NCI-H1694 treated with DMSO at 0.1 percent for 48 hours (cell line): Measurements from ENCODE around the gene ATG101.
"Not testable (repeated sequence)": the region's sequence is repeated elsewhere in the genome, so short reads cannot be mapped to it uniquely, and the experiment has no call there.

Source experiments
- DNase-seq: peaks from one replicate; lab custom pipeline; 2025; lab: John Stamatoyannopoulos, UW

Gene ATG101

DNA sequence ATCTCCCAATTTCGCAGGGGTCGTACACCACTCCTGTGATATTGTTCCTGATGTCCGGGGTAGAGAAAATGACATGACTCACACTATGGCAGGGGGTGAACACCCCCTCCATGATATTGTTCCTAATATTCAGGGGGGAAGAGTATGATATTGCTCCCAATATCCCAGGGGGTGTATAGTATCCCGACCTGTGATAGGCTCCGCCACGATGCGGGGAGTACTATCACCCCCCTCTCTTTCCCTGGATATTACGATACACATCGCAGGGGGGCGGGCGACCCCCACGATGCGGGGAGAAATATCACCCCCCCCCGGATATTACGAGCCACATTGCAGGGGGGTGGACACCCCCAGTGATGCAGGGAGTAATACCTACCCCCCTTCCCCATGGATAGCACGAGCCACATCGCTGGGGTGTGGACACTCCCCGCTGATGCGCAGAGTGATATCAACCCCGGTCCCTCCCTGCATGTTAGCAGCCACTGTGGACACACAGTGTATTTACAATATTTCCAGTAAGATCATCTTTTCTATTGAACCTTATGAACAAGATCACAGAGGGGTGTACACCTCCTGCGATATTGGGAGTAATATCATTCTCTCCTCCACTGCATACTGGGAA lies 27.4 kb downstream of the ATG101 start:
- DNase-seq = no peak

DNA sequence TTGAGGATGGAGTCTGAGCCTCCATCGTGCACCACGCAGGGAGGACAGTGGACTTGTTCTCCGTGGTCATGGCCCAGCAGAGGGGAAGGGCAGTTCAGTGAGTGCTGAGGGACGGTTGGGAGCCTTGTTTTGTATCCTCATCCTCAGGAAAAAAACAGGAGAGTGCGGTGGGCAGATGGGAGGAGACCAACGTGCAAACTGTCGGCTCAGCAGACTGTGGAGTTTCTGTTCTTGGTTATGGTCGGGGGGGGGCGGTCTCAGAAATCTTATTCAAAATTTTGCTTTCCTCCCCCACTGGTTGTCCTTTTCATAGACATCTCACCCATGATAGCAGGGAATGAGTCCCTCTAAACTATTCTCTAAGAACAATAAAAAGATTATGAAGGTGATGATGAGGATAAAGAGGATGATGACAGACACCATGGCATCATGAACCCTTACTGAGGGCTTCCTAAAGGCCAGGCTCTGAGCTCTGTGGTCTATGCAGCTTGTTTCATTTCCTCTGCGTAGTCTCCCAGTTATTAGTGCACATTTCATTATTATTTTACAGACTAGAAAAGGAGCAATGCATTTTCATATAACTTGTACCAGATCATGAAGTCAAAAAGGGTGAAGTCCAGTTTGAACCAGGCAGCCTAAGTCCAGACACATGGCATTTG lies 34.8 kb downstream of the ATG101 start:
- not testable (repeated sequence) for DNase-seq

DNA sequence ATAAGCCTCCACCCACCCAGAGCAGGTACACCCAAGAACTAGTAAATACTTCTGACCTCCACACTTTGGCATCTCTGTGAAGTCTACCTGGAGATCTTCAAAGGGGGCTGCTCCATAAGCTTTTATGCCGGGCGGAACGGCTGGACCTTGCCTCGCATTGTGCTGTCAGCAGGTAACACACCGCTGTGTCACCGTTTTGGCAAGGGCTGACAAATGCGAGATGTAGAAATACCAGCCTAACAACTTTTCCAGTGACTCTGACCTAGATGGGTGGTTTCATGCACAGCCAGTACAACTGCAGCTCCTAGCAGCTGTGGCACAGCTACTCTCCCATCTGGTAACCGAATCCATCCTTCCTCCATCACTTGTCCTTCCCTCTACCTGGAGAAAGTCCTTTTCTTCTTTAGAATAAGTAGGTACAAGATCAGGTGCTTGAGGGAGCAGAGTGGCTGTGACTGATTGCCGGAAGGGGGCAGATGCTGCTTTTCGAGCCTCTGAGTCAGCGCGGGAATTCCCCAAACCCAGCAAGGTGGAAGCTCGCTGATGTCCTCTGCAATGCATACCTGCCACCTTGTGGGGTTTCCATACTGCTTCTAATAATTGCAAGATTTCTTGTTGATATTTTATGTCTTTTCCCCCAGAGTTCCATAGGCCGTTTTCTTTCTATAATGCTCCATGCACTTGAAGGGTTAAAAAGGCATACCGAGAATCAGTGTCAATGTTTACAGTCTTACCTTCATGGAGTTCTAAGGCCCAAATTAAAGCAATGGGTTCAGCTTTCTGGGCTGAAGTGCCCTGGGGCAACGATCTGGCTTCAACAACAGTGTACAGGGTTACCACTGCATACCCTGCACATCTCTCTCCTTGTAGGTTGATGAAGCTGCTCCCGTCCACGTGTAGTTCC lies 46.7 kb downstream of the ATG101 start:
- not testable (repeated sequence) for DNase-seq

DNA sequence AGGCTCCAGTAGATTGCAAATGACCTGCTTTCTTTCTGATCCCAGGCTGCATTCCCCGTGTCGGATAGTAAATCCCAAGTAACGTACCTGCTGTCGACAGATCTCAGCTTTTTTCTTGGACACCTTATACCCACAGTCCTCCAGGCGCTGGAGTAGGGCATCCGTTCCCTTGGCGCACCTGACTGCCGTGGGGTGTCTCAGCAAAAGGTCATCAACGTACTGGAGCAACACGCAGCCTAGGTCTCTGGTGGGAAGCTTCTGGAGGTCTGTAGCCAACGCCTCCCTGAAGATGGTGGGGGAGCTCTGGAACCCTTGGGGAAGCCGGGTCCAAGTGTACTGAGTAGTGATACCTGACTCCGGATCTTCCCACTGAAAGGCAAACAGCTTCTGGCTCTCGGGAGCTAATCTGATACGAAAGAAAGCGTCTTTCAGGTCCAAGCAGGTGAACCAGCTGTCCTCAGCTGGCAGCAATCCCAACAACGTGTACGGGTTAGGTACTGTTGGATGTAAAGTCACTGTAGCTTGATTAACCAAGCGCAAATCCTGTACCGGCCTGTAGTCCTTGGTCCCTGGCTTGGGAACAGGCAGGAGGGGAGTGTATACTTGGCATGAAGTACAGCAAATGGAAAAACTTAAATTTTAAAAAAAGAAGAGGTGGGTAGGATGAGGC lies 48.2 kb downstream of the ATG101 start:
- DNase-seq = not testable (repeated sequence)

DNA sequence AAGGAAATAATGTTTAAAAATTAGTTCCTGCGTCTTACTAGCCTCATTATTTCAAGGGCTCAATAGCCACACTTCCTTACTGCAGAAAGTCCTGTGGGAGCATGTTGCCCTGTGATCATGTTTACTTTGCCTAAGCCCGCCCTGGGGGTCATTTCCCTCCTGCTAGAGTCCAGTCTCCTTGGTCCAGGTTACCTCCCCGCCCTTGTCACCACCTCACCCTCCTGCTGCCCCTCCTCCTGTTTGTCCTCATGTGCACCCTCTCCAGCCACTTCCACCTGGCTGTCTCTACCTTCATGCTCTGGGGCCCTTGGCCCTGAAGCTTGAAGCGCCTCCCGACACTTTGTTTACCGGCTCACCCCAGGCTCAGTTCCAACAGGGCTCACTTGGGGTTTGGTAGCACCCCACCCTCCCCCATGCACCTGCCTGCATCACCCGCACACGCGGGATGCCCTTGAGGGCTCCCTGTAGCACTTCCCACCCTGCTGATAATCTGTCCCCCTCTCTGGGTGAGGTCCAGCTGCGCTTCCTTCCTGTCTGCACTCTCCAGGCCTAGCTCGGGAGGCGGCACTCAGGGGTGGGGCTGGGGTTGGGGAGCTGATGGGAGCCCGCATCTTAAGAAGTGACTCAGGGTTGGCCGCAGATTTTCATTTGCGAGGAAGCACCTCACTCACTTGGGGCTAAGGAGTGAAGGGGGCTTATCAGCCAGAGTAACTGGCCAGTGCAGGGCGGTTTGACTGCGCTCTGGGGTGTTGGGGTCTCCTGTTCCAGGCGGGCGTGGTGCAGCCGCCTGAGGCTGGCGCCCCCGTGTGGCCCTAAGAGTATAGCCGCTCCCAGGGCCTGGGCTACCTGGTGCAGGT lies 49.8 kb downstream of the ATG101 start:
- DNase-seq = peak; percentile 7

DNA sequence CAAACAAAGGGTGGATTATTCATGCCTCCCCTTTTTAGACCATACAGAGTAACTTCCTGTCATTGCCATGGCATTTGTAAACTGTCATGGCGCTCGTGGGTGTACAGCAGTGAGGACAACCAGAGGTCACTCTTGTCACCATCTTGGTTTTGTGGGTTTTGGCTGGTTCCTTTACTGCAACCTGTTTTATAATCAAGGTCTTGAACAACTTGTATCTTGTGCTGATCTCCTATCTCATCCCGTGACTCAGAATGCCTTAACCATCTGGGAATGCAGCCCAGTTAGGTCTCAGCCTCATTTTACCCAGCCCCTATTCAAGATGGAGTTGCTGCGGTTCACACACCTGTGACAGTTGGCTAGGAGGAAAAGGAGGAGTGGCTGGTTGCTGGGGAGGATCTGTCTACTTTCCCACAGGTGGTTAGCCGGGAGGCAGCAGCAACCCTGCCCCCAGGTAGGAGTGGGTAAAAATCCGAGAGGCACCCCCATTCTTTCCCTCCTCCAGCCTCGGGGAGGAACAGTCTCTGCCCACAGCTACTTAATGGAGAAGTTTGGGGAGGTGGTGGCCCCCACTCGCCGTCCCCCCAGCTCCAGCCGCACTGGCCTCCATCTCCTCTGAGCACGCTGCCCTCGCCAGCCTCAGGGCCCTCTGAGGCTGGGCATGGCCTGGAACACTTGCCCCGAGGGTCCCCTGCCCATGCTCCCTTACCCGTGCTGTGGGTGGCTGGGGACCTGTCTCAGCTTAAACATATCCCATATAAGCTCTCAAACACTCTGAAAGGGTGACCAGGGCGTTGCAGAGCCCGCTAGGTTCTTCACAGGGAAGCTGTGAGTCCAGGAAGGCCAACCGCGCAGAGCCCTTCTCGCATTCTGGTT lies 51.4 kb downstream of the ATG101 start:
- no peak for DNase-seq

DNA sequence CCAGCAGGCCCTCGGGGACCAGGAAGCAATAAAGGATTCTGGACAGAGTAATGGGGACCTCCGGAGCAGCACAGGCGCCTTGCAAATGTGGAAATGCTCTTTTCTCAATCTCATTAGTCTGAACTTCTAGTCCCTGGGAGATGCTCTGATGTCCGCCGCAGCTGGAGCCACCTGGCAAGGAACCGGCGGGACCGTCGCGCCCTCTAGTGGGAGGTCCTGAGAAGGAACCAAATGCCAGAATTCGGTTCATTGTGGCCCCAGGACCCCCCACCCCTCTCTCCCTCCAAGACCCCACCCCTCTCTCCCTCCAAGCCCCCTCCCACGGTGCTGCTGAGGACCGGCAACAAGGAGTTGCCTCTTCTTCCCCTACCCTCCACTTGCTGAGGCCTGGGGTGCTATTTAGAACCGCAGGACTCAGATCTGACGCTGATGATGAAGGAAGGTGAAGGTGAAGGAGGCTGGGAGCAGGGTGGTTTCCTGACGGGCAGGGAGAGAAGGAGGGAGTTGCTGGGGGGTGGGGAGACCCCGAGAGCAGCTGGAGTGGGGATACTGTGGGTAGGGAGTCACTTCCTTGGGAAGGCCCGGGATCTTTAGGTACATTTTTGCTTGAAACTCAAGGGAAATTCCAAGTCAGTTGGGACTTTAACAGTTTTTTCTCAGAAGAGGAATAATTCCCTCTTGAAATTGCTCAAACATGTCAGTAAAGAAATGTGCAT lies 52.2 kb downstream of the ATG101 start:
- DNase-seq = peak; percentile 24

DNA sequence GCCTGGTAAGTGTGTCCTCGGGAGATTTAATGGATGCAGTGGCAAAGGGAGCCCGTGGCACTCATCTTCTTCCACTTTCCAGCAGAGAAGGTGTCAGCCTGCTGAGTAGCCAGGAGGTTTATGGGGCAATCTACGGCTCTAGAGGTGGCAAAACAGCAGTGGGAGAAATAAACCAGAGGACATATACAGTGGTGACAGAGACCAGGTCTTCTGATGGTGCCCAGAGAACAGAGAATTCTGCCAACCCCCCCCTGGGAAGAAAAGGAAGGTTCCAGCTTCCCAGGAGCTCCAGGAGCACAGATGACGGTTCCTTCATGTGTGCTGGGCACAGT lies 52.7 kb downstream of the ATG101 start:
- DNase-seq = no peak

DNA sequence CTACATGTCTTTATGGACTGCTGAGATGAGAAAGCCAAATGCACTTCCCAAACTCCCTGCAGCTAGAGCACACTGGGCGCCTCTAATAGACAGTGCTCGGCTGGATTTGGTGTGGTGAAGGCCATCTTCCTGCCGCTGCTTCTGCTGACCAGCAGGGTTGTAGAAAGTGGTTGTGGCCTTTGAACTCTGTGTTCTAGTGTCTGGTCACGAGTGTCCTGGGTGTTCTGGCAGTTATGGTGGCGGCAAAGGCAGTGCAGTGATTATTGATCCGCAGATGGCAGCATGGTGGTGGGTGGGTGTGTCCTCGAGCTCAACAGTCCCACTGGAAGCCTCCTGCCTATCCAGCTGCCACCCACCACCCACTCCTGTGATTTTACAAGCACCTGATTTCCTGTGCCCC lies 53.1 kb downstream of the ATG101 start:
- no peak for DNase-seq

DNA sequence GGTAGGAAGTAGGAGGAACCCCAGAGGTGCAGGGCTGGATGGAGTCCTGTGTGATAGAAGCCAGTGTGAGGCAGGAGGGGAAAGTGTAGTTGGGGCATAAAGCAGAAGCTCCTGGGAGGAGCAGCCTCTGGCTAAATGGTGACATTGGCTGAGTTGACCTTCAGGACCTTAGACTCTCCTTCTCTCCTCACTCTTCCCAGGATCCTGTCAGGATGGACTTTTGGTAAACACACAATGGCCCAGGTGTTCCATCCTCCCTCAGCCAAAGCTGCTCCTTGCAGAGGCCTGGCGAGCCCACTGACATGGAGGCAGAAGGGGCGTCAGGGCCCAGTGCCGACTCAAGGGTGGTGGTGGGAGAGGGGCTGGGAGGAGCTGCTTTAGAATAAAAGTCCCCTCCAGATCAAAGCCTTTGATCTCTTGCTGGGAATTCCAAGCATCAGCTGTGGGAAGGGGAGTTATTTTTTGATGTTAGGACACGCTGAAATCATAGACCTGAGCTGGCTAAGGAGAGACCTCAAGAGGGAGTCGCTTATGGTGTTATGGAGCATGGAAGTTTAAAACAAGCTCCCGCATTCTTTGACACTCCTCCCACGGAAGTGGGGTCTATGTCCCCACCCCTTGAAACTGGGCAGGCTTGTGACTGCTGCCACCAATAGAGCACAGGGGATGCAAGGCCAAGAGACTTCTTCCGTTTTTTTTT lies 53.9 kb downstream of the ATG101 start:
- no peak for DNase-seq

DNA sequence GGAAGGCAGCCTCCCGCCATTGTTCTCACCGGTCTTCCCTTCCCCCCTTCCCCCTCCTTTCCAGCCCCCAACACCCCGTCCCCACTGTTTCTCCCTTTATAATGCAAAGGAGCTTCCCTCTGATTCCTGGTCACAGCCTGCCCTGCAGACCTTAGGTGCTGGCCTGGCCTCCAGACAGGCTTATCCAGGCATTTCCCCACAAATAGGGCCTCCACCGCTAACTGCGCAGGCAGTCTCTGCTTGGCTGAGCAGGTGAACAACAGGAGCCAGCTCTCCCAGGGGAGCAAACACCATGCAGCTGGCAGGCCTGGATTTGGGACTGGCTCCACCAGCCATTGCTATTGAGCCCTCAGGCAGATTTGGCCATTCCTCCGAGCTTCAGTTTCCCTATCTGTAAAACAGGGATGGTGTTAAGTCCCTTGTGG lies 55.7 kb downstream of the ATG101 start:
- DNase-seq = no peak

DNA sequence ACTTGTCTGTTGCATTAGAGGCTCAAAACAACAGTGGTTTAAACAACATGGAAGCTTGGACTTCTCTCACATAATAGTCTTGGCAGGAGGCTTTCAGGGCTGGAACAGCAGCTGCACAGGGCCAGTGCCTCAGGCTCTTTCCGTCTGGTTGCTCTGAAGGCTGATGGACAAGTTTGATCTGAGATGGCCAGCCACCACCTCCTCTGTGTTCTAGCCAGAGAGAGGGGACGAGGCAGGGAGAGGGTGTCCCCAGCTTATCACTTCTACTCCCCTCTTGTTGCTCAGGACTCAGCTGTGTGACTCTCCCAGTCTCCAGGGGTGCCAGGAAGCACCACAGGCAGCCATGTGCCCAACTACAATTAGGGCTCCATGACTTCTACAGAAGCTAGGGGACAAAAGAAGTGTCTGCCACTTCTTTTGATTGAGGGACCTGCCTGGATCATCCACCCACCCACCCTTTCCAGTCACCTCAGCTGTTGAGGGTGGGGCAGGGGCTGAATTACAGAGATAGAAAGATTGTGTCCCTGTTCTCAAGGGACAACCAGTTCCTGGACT lies 56.3 kb downstream of the ATG101 start:
- no peak for DNase-seq
